Stimulated activated CD4-positive, alpha-beta T cell treated with anti-CD3 and anti-CD28 coated beads, Interleukin-1b, Interleukin-23, amount 100 ng/mL, for 1 hour (primary cell): ENCODE data around the gene SEC23IP.

Source experiments
- DNase-seq, 2 donors: peaks; one replicate each; pipeline ENCODE4 v3.0.0-alpha.2; 2020; ENCODE audit warnings: low read depth in 2 of 2

The SEC23IP gene

DNA sequence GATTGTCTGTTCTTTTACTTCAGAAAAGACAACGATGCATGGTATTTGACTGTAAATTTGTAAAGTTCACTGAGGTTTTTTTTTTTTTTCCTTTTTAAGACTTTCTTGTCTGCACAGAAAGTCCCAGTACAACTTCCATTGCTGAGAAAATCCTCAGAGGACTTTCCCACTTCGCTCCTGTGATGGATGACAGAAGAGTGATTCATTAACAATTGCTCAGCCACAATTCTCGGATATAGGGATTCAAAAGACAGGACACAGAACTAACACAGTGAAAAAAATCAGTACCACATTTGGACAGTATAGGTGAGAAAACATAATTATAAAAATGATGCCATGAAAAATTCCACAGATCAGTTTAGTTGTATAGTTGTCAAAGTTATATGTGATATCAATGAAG is 48.0 kb downstream of the SEC23IP start:
- DNase-seq = no peak

DNA sequence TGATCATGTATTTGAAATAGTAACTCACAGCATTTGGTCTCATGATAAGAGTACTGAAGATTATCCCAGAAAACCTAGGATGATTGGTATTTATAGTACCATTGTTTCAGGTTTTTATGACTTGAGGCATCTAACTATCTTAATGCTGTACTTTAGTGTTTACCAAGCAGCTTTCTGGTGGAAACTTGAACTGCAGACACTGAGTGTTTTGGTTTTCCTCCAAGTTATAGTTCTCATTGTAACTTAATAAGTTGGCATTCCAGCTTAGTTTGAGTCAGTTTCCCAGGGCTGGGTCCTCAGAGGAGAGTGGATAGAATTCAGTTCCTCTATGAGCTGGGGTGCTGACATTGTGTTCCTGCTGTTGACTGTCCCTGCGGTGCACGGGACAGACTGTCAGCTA is 50.4 kb downstream of the SEC23IP start:
- DNase-seq = no peak

DNA sequence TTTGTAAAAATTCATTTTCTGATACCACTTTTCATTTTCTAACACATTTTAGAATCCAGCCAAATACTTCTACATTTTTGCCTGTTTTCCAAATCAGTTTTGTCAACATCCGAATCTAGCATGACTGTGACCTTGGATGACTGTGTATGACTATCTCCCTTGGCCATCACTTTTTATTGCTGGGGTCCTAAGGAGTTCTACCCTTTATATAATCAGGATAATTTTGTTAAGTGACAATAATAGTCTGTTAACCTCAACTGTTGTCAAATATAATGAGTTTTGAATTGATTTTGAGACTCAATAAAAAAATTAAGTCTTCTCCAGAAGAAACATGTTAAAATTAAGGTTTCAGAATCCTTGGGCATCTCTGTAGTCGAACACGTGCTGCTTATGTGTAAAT is 53.3 kb downstream of the SEC23IP start:
- DNase-seq = no peak

DNA sequence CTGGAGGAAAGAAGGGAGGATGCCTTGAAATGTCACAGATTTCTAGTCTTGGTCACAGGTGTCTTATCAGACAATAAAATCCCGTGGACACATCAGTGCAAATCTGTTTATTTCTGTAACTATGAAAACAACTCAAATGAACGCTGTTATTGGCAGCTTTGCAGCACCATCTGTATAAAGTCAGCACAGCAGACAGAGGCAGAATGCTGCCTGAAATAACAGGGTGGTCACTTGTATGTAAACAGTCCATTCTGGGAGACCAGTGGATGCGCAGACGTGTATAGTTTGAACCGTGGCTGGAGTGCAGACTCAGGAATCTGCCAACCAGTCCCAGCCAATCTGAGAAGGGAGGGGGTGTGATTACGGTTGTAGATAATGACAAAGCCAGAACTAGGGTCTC is 54.8 kb downstream of the SEC23IP start:
- DNase-seq = no peak

DNA sequence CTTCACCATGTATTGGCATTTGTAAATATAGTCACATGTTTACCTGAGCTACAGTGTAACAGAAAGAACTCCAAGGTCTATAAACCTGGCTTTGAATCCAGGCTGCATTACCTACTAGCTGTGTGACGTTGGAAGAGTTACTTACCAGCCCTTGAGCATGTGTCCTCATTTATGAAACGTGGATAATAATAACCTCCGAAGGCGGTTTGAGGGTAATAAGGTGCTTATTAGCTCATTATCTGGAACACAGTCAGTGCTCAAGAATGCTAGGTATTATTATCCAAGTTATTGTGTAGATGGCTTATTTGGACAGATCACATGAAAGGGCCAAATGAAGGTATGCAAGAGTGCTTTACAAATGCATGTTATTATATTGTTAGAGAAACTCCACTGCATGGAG is 64.9 kb downstream of the SEC23IP start:
- DNase-seq = no peak

- DNase-seq = no peak
Observed at GRCh38 chr10:119962837-119963236, 70.3 kb downstream of the SEC23IP start.

DNA sequence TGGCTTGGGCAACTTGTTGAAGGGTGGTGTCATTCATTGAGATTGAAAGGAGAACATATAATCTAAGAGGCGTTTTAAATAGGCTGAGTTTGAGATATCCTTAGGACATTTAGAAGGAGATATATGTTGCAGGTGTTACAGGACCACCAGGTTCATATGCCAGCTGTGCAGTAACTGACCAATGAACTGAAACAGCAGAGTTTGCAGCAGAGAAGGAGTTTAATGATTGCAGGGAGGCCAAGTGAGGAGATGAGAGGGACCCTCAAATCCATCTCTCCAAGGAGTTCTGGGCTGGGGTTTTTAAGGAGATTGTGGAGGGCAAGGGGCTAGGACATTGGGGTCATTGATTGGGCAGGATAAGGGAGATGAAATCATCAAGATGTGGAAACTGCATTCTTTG is 74.5 kb downstream of the SEC23IP start:
- no peak for DNase-seq

DNA sequence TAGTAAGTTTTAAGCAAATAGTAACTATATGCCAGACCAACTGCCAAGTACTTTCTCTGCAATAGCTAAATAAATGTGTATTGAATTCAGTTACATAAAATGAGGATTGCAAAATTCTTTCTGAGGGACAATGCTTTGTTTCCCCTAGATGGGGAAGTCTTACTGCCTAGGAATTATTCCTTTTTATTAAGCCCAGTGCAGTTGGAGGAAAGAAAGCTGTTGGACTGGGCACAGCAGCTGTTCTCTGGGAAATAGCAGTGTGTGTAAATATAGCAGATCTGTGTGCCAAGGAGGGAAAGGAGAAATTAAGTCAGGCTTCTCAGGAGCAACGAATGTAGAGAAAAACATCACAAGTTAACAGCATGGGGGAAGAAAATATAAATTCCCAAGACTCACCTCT is 77.1 kb downstream of the SEC23IP start:
- DNase-seq = no peak

GRCh38 chr10:119970107-119970506 is 77.6 kb downstream of the SEC23IP start:
- no peak for DNase-seq

DNA sequence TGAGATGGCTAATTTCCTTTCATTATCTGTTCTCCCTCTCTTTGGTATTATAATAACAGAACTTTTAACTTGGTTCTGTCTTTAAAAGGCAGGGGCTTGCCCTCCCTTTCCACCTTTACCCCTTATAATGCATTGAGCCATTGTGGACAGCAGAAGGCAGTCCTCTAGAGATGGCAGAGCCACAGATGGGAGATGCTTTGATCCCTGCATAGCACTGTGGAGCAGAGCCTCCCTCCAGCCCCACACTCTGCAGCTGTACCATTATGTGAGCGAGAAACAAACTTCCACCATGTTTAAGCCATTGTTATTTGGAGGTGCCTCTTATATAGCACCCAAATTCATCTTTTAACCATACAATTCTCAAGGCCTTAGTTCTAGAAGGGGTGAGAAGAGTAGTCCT is 78.4 kb downstream of the SEC23IP start:
- no peak for DNase-seq

- DNase-seq = no peak
Observed at GRCh38 chr10:119973281-119973680, 80.8 kb downstream of the SEC23IP start.

DNA sequence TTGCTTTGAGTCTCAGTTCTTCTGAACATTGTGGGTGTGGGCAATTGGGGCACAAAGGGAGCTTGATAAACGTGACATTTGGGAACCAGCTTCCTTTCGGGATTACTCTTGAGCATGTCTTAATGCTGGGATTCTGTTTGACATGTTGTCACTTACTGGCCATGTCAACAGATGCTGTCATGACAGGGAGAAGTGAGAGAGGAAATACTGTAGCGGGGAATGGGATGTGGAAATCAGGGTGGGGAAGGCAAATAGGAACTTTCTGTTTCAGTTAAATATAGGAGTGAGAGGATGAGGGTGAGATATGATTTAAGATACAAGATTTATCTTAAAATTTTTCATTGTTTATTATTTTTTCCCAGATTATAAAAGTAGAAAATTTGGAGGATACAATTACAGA is 83.9 kb downstream of the SEC23IP start:
- no peak for DNase-seq

GRCh38 chr10:119980956-119981750 is 88.6 kb downstream of the SEC23IP start:
- DNase-seq = no peak

- DNase-seq = no peak
Observed at GRCh38 chr10:119981826-119982225, 89.3 kb downstream of the SEC23IP start.

DNA sequence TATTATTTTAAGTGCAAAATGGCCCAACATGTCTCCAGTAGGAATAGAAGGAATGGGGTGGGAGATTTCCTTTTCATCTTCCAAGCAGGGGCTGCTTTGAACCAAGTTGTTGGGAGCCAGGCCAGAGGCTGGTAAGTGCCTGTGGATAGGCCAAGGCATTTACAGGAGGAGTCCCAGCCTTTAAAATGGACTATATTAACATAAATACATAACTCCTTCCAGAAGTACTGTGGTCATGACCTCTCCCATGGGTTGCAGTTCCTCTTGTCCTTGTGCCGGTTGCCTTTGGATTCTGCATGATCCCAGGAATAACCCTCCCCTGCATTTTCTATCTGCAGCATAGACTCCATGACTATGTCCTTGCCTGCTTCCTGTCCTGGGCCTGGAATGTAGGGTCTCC is 95.8 kb downstream of the SEC23IP start:
- DNase-seq = no peak

DNA sequence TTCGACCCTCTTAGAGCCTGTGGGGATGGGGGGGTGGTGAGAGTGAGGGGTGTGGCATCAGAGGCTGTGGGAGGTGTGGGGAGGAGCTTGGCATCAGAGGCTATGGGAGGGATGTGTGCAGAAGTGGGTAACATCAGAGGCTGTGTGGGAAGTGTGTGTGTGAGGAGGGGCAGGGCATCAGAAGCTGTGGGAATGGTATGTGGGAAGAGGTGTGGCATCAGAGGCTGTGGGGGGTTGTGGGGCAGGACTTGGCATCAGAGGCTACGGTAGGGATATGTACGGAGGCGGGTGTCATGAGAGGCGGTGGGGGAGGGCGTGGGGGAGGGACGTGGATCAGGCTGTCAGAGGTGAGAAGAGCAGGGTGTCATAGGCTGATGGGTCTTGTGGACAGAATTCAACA is 97.4 kb downstream of the SEC23IP start:
- DNase-seq = no peak

DNA sequence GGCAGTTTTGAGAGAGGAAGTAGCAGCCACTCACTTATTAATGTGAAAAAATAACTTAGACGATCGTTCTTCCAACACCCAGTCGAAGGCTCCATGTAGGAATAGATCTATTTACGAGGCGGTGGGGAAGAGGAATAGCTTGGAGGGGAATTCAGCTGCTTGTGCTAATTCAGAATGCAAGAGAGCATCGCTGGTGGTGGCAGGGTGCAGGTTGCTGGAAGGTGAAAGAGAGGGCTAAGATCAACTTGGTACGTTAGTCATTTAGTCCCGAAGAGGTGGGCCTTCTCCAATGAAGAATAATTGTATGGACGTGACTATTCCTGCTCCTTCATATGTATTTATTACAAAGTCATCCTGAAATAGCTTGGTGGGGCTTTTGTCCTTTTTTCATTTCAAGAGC is 98.5 kb downstream of the SEC23IP start:
- no peak for DNase-seq

- DNase-seq = no peak
Observed at GRCh38 chr10:119991816-119992215, 99.3 kb downstream of the SEC23IP start.
